ENCODE measurements around the gene DAGLB. TPM values are rescaled to one million over a fixed set of nuclear protein-coding genes. Genes with fewer than 3 reads are reported as not detected.

Gene DAGLB
- total and polyA plus RNA-seq, 10 donors: 7.2 to 35.1 (median 24.6) TPM

DNA sequence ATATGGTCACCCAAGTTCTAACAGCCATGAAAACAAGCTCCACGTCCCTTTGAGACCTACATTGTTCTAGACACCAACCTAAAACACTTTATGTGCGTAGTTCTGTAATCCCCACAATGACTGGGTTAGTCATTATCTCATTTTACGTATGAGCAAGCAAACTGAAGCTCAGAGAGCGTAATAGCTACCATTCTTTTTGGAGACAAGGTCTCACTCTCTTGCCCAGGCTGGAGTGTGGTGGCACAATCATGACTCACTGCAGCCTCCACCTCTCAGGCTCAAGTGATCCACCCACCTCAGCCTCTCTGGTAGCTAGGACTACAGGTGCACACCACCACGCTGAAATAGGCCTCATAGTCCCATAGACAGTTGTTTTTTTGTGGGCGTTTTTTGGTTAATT is 10.5 kb downstream of the DAGLB start:
- peaks cover 0 to 46% (median 11%) of the 10 kb centered on the region in 6 donors for H3K36me3 ChIP-seq
- no peak overlapping the region for H3K4me3 ChIP-seq
- 82 to 90% (median 87%) methylated on average over 6 of the region's 6 CpGs for WGBS, 5 donors
- no peak for DNase-seq
- no peaks in the 10 kb centered on the region for H3K9me3 ChIP-seq
- TF ChIP-seq POLR2A (IDR thresholded peaks at IDR 0.05): no peak
- TF ChIP-seq POLR2AphosphoS5 (IDR thresholded peaks at IDR 0.05): no peak
- TF ChIP-seq, protein P1, sequence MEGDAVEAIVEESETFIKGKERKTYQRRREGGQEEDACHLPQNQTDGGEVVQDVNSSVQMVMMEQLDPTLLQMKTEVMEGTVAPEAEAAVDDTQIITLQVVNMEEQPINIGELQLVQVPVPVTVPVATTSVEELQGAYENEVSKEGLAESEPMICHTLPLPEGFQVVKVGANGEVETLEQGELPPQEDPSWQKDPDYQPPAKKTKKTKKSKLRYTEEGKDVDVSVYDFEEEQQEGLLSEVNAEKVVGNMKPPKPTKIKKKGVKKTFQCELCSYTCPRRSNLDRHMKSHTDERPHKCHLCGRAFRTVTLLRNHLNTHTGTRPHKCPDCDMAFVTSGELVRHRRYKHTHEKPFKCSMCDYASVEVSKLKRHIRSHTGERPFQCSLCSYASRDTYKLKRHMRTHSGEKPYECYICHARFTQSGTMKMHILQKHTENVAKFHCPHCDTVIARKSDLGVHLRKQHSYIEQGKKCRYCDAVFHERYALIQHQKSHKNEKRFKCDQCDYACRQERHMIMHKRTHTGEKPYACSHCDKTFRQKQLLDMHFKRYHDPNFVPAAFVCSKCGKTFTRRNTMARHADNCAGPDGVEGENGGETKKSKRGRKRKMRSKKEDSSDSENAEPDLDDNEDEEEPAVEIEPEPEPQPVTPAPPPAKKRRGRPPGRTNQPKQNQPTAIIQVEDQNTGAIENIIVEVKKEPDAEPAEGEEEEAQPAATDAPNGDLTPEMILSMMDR (IDR thresholded peaks at IDR 0.05 in 8 of 11, conservative IDR thresholded peaks at IDR 0.05 in 3 of 11): no peak
- peak overlapping the region in 4 of 8 donors; percentile 72 to 88 (median 84) for H3K27ac ChIP-seq
- H3K27me3 ChIP-seq (replicated peaks in 1 of 7): no peaks in the 10 kb centered on the region
- intact Hi-C loops (cut with DNase I; ENCODE audit: low total_unique reads): no loop called here
- peaks cover 25 to 97% (median 53%) of the 10 kb centered on the region in 6 donors for H3K4me1 ChIP-seq

GRCh38 chr7:6436385-6436685 is 11.4 kb downstream of the DAGLB start:
- H3K27ac ChIP-seq: peak overlapping the region; percentile 44 to 88 (median 78)
- H3K36me3 ChIP-seq: peaks cover 0 to 46% (median 18%) of the 10 kb centered on the region in 6 donors
- H3K9me3 ChIP-seq: no peaks in the 10 kb centered on the region
- H3K4me3 ChIP-seq: peak overlapping the region in 6 of 8 donors; percentile 7 to 57 (median 17)
- TF ChIP-seq, protein P1 (IDR thresholded peaks at IDR 0.05 in 8 of 11, conservative IDR thresholded peaks at IDR 0.05 in 3 of 11): no peak
- TF ChIP-seq POLR2A (IDR thresholded peaks at IDR 0.05) (no peak), POLR2AphosphoS5 (IDR thresholded peaks at IDR 0.05) (no peak)
- H3K27me3 ChIP-seq (replicated peaks in 1 of 7): no peaks in the 10 kb centered on the region
- no peak for DNase-seq
- intact Hi-C loops (cut with DNase I; ENCODE audit: low total_unique reads): no loop called here
- 18 to 37% (median 20%) methylated on average over 9 to 10 of the region's 10 CpGs for WGBS, 5 donors
- peaks cover 25 to 97% (median 53%) of the 10 kb centered on the region in 6 donors for H3K4me1 ChIP-seq

DNA sequence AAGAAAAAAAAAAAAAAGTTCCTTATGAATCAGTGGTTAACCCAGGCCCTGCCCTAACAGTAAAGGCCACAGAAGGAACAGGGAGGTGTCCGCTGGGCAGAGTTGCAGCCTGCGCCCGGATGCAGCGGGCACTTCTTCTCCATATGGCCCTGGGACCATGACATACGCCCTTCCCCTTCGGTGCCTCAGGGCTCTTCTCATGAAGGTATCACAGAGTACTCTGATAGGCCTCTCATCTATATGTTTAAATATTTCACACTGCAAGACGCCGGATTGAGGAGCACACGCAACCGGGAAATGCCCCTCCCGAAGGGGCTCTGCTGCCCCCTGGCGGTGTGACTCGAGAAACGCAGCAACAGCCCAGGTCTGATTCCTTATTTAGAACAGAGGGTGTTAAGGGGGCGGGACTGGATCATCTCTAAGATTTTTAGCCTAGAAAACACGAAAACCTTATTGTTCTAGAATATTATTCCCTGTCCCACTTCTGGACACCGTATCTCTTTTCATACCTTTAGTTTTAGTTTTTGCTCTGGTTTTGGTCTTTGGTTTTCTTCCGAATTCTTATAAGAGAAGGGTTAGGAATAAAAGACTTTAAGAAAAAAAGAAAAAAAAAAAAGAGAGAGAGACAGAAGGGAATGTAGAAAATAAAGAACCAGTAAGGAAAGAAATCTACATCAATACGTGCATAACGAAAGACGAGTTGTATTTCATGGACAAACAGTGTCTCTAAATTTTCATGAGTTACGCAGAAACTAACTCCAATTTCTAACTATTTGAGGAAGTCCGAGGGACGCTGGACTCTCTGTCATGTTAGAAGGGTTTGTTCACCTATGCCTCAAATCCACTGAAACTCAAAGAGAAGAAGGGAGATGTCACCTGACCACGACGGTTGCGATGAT is 12.0 kb downstream of the DAGLB start:
- Histone ChIP-seq H3K27ac (peak overlapping the region; percentile 44 to 88 (median 78)), H3K36me3 (peaks cover 0 to 51% (median 23%) of the 10 kb centered on the region in 6 donors), H3K9me3 (no peaks in the 10 kb centered on the region), H3K4me3 (peak overlapping the region in 6 of 8 donors; percentile 7 to 57 (median 17)), H3K4me1 (peaks cover 25 to 93% (median 52%) of the 10 kb centered on the region in 6 donors), H3K27me3 (replicated peaks in 1 of 7) (no peaks in the 10 kb centered on the region)
- intact Hi-C loops (cut with DNase I; ENCODE audit: low total_unique reads): no loop called here
- DNase-seq: peak; percentile 95
- TF ChIP-seq POLR2AphosphoS5 (IDR thresholded peaks at IDR 0.05) (peak; percentile 39 to 72 (median 64)), POLR2A (IDR thresholded peaks at IDR 0.05) (no peak)
- TF ChIP-seq, protein P1 (IDR thresholded peaks at IDR 0.05 in 8 of 11, conservative IDR thresholded peaks at IDR 0.05 in 3 of 11): peak; percentile 87 to 98 (median 95)
- 13 to 22% (median 16%) methylated on average over 27 of the region's 27 CpGs for WGBS, 5 donors
